ENCODE measurements around the gene BEAN1. TPM values are rescaled to one million over a fixed set of nuclear protein-coding genes. Genes with fewer than 3 reads are reported as not detected.

The BEAN1 gene
- total RNA-seq, 1 experiment from 2014 or later: 0.61 TPM

DNA sequence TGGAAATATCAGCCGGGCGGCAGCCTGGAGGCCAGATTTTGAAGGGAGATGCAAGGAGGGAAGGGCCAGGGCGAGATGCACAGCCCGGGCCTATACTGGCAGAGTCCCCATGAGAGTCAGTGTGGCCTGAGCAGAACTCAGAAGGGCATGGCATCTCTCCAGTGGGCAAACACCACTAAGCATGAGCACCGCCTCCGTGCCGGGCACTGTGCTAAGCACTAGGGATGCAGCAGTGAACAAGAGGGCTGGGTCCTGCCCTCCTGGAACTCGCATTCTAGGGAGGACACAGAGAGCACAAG, 89.4 kb downstream of the BEAN1 start:
- DNase-seq (ENCODE audit: low read depth, low spot score) (no peak), ATAC-seq (no peak)
- Histone ChIP-seq H3K9ac (ENCODE audit: low read length) (peak overlapping the region; percentile 39), H3K4me2 (ENCODE audit: low read length) (peak overlapping the region; percentile 67), H3K9me3 (ENCODE audit: control insufficient read depth in 1 of 2, insufficient read depth in 1 of 2, low read depth in 1 of 2, low read length in 2 of 2) (no peaks in the 10 kb centered on the region), H3K4me3 (replicated peaks in 1 of 2; ENCODE audit: low read depth in 1 of 2, low read length in 2 of 2) (peak overlapping the region in 1 of 2 experiments; percentile 33; a peak in 1 of 4 replicates), H3K36me3 (ENCODE audit: control insufficient read depth in 1 of 2, insufficient read depth in 2 of 2, low read length in 2 of 2) (no peaks in the 10 kb centered on the region), H3K4me1 (ENCODE audit: control insufficient read depth in 1 of 2, insufficient read depth in 2 of 2, low read length in 2 of 2) (peaks cover 55 to 70% of the 10 kb centered on the region in 2 experiments), H2AFZ (ENCODE audit: low read depth, low read length, poor library complexity, severe bottlenecking) (no peak overlapping the region), H3K79me2 (ENCODE audit: insufficient read depth, low read length) (no peaks in the 10 kb centered on the region), H3K27me3 (ENCODE audit: insufficient read depth, low read length) (no peaks in the 10 kb centered on the region), H4K20me1 (ENCODE audit: insufficient read depth) (no peaks in the 10 kb centered on the region), H3K27ac (ENCODE audit: low read depth, low read length) (peak overlapping the region; percentile 67), H3K9me2 (ENCODE audit: insufficient read depth) (no peaks in the 10 kb centered on the region)
- TF ChIP-seq FOSL1 (IDR thresholded peaks at IDR 0.05; ENCODE audit: low read depth) (no peak), JUND (IDR thresholded peaks at IDR 0.05) (no peak), POLR2AphosphoS5 (IDR thresholded peaks at IDR 0.05; ENCODE audit: low read depth, low read length) (no peak), ATF3 (IDR thresholded peaks at IDR 0.05) (no peak), ZNF274 (IDR thresholded peaks at IDR 0.05; ENCODE audit: low read depth, low read length) (no peak)
- ChIA-PET POLR2A (no interaction called here), CTCF (no interaction called here), RAD21 (ENCODE audit: low non-redundant PET in 1 of 2, low total read pairs in 2 of 2, uncharacterized antibody in 2 of 2, unreplicated experiment in 2 of 2) (no interaction called here)
- intact Hi-C loops (cut with micrococcal nuclease): loop anchor here (1.0 kb wide), 1 partner anchor 110 kb away; no protein-coding TSS in a partner anchor
- no TSS peak for BruUV-seq (replicated peaks)

GRCh38 chr16:66516808-66517585, 89.9 kb downstream of the BEAN1 start:
- peak overlapping the region; percentile 78 for H3K27ac ChIP-seq (ENCODE audit: low read depth, low read length)
- no peaks in the 10 kb centered on the region for H3K36me3 ChIP-seq (ENCODE audit: control insufficient read depth in 1 of 2, insufficient read depth in 2 of 2, low read length in 2 of 2)
- ATAC-seq: peak; percentile 91

More at GRCh38 chr16:66516808-66517585, 89.9 kb downstream of the BEAN1 start:
- no peaks in the 10 kb centered on the region for H3K27me3 ChIP-seq (ENCODE audit: insufficient read depth, low read length)
- H4K20me1 ChIP-seq (ENCODE audit: insufficient read depth): no peaks in the 10 kb centered on the region
- peak overlapping the region; percentile 52 for H3K9ac ChIP-seq (ENCODE audit: low read length)
- H3K4me3 ChIP-seq (replicated peaks in 1 of 2; ENCODE audit: low read depth in 1 of 2, low read length in 2 of 2): peak overlapping the region; percentile 30 to 33
- peak; percentile 94 for DNase-seq (ENCODE audit: low read depth, low spot score)
- peak overlapping the region; percentile 67 for H3K4me2 ChIP-seq (ENCODE audit: low read length)
- intact Hi-C loops (cut with micrococcal nuclease): loop anchor here (1.0 kb wide), 1 partner anchor 111 kb away; no protein-coding TSS in a partner anchor
- H3K9me3 ChIP-seq (ENCODE audit: control insufficient read depth in 1 of 2, insufficient read depth in 1 of 2, low read depth in 1 of 2, low read length in 2 of 2): no peaks in the 10 kb centered on the region
- TF ChIP-seq JUND (IDR thresholded peaks at IDR 0.05) (peak; percentile 85), YY1 (IDR thresholded peaks at IDR 0.05; ENCODE audit: extremely low read depth, insufficient replicate concordance, low read depth, low read length) (peak; percentile 55), REST (IDR thresholded peaks at IDR 0.05; ENCODE audit: low read depth) (no peak), POLR2AphosphoS5 (IDR thresholded peaks at IDR 0.05; ENCODE audit: low read depth, low read length) (peak; percentile 77), SRF (IDR thresholded peaks at IDR 0.05; ENCODE audit: low read depth) (0 out of 2 replicates have a peak, but pooled peaks have one; percentile 58), CEBPB (IDR thresholded peaks at IDR 0.05; ENCODE audit: low read depth) (no peak), SP1 (IDR thresholded peaks at IDR 0.05; ENCODE audit: low read depth) (peak; percentile 90), FOSL1 (IDR thresholded peaks at IDR 0.05; ENCODE audit: low read depth) (peak; percentile 82), SIN3A (IDR thresholded peaks at IDR 0.05; ENCODE audit: low read depth) (0 out of 2 replicates have a peak, but pooled peaks have one; percentile 73)
- TF ChIP-seq, protein P1, sequence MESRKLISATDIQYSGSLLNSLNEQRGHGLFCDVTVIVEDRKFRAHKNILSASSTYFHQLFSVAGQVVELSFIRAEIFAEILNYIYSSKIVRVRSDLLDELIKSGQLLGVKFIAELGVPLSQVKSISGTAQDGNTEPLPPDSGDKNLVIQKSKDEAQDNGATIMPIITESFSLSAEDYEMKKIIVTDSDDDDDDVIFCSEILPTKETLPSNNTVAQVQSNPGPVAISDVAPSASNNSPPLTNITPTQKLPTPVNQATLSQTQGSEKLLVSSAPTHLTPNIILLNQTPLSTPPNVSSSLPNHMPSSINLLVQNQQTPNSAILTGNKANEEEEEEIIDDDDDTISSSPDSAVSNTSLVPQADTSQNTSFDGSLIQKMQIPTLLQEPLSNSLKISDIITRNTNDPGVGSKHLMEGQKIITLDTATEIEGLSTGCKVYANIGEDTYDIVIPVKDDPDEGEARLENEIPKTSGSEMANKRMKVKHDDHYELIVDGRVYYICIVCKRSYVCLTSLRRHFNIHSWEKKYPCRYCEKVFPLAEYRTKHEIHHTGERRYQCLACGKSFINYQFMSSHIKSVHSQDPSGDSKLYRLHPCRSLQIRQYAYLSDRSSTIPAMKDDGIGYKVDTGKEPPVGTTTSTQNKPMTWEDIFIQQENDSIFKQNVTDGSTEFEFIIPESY (IDR thresholded peaks at IDR 0.05; ENCODE audit: extremely low read depth, insufficient replicate concordance, low read length): peak; percentile 9
- TF ChIP-seq, protein P2, sequence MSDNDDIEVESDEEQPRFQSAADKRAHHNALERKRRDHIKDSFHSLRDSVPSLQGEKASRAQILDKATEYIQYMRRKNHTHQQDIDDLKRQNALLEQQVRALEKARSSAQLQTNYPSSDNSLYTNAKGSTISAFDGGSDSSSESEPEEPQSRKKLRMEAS (IDR thresholded peaks at IDR 0.05): peak; percentile 97
- peaks cover 55 to 70% of the 10 kb centered on the region in 2 experiments for H3K4me1 ChIP-seq (ENCODE audit: control insufficient read depth in 1 of 2, insufficient read depth in 2 of 2, low read length in 2 of 2)
- ChIA-PET POLR2A (no interaction called here), CTCF (interaction anchor here (1.0 kb wide), 1 partner anchor 92 kb away, joined by 3 read pairs; no protein-coding TSS in a partner anchor), RAD21 (ENCODE audit: low non-redundant PET in 1 of 2, low total read pairs in 2 of 2, uncharacterized antibody in 2 of 2, unreplicated experiment in 2 of 2) (no interaction called here)
- H3K9me2 ChIP-seq (ENCODE audit: insufficient read depth): no peaks in the 10 kb centered on the region
- TSS peak; percentile 99 for BruUV-seq (replicated peaks)
- no peaks in the 10 kb centered on the region for H3K79me2 ChIP-seq (ENCODE audit: insufficient read depth, low read length)
- H2AFZ ChIP-seq (ENCODE audit: low read depth, low read length, poor library complexity, severe bottlenecking): no peak overlapping the region

Data from HCT116 (cell line).